Stimulated activated CD4-positive, alpha-beta T cell treated with anti-CD3 and anti-CD28 coated beads, Interleukin-1b, Interleukin-23, amount 100 ng/mL, for 48 hours (primary cell): ENCODE results near the gene CALB2.
"Not testable (repeated sequence)": the region's sequence is repeated elsewhere in the genome, so short reads cannot be mapped to it uniquely, and the experiment has no call there.

ENCODE experiments used
- DNase-seq: peaks from one replicate; pipeline ENCODE4 v3.0.0-alpha.2; 2020

CALB2 gene

GRCh38 chr16:71353736-71354135, 4.8 kb upstream of the CALB2 start:
- no peak for DNase-seq

DNA sequence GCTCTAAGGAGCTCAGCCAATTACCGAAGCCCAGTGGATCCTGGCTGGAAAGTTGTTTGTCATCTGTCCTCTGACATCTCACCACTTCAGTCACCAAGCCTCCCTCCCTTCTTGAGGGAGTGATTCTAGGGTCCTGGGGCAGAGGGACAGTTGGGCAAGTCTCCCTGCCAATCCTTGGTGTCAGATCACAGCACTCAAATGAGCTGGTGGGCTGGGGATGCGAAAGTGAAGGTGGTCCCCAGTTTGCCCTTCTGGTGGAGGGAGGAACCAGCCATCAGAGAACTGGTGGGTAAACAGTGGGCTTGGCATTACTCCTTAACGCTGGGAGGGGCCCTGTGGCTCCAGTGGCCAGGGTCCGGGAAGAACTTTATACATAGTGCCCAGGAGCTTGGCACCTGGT, 4.4 kb upstream of the CALB2 start:
- DNase-seq: no peak

DNA sequence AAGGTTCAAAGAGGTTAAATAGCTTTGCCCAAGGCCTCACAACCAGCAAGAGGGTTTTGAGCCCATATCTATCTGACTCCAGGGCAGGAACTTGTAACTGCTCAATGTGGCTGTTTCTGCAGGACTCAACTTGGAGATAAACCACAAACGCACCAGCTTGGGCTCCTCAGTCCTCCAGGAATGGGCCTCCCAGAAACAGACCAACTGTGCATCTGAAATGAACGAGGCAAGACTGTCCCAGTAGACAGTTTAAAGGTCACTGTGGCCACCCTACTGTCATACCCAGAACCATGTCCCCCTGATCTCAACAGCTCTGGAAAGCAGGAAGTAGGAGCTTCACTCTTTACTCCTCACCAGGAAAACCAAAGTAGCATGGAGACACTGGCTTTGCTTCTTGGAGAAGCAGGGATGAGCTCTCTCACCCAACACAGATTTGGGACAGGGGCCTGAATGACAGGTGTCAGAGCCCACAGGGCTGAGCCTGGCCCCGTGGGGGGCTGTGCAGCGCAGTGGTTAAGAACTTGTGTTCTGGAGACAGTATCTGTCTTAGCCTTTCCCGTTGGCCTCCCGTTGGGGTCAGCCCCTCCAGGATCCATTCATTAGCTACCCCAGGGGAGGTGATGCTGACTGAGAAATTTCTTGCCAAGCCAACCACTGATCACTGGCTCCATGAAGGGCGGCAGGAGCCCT, 2.3 kb upstream of the CALB2 start:
- no peak for DNase-seq

DNA sequence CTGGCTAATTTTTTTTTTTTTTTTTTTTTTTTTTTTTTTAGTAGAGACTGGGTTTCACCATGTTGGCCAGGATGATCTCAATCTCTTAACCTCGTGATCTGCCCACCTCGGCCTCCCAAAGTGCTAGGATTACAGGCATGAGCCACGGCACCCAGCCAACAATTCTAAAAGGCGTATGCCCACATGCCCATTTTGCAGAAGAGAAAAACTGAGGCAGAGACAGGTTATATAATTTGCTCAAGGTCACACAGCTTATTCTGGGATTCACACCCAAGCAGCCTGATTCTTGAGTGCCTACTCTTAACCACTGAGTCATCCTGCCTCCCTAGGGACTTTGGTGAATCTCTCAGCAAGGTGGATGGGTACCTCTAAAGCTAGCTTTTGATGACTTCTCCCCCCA, 1.6 kb upstream of the CALB2 start:
- not testable (repeated sequence) for DNase-seq

GRCh38 chr16:71357681-71358080, 842 bp upstream of the CALB2 start:
- no peak for DNase-seq

GRCh38 chr16:71359431-71359830, 908 bp downstream of the CALB2 start:
- no peak for DNase-seq

- DNase-seq: no peak
These were observed 1.9 kb downstream of the CALB2 start for GRCh38 chr16:71360378-71360777.

DNA sequence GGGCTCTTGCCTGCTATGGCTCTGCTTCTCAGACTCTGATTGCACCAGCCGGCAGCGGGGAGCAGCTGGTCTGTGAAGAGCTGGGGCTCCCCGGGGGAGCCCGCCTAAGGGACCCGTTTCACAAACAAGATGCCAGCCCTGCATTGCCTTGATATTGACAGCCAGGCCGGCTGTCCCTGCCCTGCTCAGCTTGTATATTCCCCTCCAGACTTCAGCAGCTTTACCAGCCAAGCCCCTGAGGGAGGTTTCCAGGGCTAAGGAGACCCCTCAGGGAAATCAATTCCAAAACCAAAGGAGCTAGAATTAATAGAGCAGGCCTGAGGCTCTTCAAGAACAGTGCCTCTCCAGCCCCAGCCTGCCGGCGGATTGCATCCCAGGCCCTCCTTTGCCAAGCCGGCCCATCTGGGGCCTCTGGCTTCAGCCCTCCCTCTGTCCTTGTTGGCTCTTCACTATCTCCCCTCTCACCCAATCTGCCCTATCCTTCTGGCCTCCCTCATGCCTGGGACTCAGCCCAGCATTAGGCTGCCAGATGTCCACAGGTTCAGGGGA, 5.7 kb downstream of the CALB2 start:
- DNase-seq: no peak

- no peak for DNase-seq
These were observed 6.5 kb downstream of the CALB2 start for GRCh38 chr16:71365021-71365420.

- DNase-seq: peak; percentile 46
These were observed 8.9 kb downstream of the CALB2 start for GRCh38 chr16:71367241-71367976.

DNA sequence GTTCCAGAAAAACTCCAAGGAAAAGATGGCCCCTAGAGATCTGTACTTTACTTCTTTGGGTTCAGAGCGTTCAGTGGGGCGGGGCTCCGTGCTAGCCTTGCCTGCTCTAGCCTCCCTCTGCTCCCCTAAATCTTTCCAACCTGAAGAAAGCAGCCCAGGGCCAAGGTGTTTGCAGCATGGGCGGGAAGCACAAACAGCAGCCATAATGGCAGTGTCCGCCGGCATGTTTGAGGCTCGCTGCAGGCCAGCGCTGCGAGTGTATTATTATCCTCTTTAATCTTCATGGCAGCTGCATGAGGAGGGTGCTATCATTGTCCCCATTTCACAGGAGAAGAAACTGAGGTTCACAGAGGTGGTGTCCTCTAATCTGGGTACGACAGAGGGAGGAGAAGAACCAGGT, 10.4 kb downstream of the CALB2 start:
- no peak for DNase-seq

- no peak for DNase-seq
These were observed 11.0 kb downstream of the CALB2 start for GRCh38 chr16:71369494-71369893.

- no peak for DNase-seq
These were observed 12.7 kb downstream of the CALB2 start for GRCh38 chr16:71371237-71371636.

DNA sequence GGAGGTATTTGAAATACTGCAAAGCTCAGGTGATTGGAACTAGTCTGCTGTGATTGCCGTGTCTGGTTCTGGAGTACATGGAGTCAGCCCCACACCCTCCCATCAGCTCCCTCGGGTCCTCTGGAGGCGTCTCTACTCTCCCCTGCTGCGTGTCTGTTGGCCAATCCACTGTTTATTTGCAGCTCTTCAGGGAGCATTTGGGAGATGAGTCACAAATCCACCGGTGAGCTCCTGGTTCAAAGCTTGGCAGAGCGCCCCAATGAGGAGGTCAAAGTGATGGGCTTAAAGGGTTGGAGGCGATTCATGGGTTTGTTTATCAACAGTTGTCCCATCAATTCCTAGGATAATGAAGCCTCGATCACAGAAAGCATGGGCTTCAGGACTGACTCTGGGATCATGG, 14.6 kb downstream of the CALB2 start:
- no peak for DNase-seq

DNA sequence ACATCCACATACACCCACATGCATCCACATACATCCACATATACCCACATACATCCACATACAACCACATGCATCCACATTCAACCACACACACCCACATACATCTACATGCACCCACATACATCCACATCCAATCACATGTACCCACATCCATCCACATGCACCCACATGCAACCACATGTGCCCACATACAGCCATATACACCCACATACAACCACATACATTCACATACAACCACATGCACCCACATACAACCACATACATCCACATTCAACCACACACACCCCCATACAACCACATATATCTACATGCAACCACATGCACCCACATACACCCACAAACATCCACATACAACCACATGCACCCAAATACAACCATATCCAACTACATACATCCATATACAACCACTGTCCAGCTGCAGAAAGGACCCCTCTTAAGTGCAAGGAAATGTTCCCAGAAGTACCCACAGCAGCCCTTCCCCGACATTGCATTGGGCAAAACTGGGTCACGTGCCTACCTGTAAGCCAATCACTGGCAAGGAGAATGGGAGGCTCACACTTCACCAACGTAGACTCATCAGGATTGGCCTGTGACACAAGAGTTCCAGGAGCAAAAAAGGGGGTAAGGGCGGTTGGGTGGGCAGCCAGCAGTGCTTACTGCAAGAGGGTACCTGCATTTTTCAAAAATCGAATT, 18.1 kb downstream of the CALB2 start:
- DNase-seq: no peak

DNA sequence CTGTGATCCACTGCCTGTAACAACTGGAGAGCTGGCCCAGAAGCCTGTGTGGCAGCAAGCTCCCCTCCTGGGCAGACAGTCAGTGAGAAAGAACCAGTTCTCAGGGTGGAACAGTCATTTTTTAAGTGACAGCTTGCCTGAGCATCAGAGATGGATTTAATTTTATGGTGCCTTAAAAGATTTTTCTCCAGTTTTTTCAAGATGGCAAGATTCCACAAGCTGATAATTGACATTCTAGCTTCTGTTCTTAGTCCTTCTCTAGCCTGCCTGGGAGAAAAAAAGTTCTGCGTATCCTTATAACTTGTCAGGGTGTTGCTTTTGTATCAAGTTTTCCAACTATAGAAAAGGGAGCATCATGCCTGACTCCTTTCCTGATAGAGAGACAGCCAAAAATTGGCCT, 21.2 kb downstream of the CALB2 start:
- no peak for DNase-seq

DNA sequence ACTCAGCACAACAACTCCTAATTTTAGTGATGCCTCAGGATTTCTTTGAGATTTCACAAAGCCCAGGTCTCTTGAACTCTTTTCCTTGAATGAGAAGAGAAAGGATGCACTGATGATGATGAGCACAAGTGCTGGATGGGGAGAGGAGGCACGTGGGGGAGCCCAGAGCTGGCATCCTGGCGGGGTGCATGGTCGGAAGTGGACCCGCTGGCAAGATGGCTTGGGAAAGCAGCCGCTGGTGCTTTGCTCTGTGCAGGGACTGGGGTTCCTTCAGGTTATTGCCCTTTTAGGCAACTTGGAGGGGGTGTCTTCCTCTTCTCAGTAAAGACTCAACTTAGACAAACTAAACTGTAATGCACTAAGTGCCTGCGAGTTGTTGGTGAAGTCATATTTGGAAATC, 22.3 kb downstream of the CALB2 start:
- DNase-seq: no peak

GRCh38 chr16:71383054-71383773, 24.7 kb downstream of the CALB2 start:
- DNase-seq: peak; percentile 13

DNA sequence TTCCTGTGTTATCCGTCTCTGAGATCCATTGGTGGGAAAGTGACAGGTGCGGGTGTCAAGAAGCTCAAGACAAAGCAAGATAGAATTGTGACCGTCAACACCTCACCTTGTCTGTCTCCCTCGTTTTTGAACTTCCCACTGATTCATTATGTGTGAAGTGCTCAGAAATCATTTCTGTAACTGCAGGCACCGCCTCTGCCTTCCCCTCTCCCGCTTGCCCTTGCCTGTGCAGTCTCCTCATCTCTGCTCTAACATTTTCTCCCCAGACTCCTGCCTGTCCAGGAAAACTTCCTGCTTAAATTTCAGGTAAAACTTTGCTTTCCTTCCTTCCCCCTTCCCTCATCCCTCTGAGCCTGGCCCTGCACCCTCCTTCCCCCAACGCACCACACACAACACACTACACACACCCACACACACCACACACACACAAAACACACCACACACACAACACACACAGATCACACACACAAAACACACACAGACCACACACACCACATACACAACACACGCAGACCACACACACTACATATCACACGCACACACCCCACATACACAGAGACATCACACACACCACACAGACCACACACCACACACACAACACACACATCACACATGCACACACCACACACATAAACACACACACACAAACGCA, 25.7 kb downstream of the CALB2 start:
- no peak for DNase-seq

- DNase-seq: no peak
These were observed 28.7 kb downstream of the CALB2 start for GRCh38 chr16:71387045-71387871.

- no peak for DNase-seq
These were observed 30.8 kb downstream of the CALB2 start for GRCh38 chr16:71389330-71389729.

GRCh38 chr16:71396594-71396993, 38.1 kb downstream of the CALB2 start:
- DNase-seq: no peak
